Neural crest cell (in vitro differentiated cells): ENCODE results near the gene BOD1L1. TPM values are rescaled to one million over a fixed set of nuclear protein-coding genes. Genes with fewer than 3 reads are reported as not detected.

Source experiments
- DNase-seq: peaks from one replicate; pipeline ENCODE4 v3.0.0; 2021; ENCODE audit warnings: low read depth, mixed read lengths, low spot score
- H3K27ac Mint-ChIP-seq: one replicate; pipeline ENCODE4 v1.8.0; 2021; ENCODE audit warnings: mild to moderate bottlenecking, mixed read lengths; ENCODE audit not compliant: unreplicated experiment
- H3K27me3 Mint-ChIP-seq: 2 replicates; pipeline ENCODE4 v1.8.0; 2021; ENCODE audit warnings: low read depth, mild to moderate bottlenecking, mixed read lengths
- H3K36me3 Mint-ChIP-seq: 2 replicates; pipeline ENCODE4 v1.8.0; 2021; ENCODE audit warnings: low read depth, mild to moderate bottlenecking, mixed read lengths
- H3K4me1 Mint-ChIP-seq: 2 replicates; pipeline ENCODE4 v1.8.0; 2021; ENCODE audit warnings: mixed read lengths
- H3K4me3 Mint-ChIP-seq: one replicate; pipeline ENCODE4 v1.8.0; 2021; ENCODE audit warnings: mild to moderate bottlenecking, mixed read lengths
- H3K9me3 Mint-ChIP-seq: 2 replicates; pipeline ENCODE4 v1.8.0; 2021; ENCODE audit warnings: mixed read lengths
- total RNA-seq: library from RNA; stranded (reverse); gene quantifications from 2 replicates; pipeline ENCODE4 v1.2.1, GENCODE V29; 2021
- TF ChIP-seq, protein P1 (sequence below): fragments of 200-600 bp; sonication (generic); conservative IDR thresholded peaks from 2 replicates; pipeline ENCODE4 v1.5.0; 2021; ENCODE audit warnings: antibody characterized with exemption, mild to moderate bottlenecking

BOD1L1 gene
- total RNA-seq, 1 donor from 2014 or later, result 27.9 TPM

DNA sequence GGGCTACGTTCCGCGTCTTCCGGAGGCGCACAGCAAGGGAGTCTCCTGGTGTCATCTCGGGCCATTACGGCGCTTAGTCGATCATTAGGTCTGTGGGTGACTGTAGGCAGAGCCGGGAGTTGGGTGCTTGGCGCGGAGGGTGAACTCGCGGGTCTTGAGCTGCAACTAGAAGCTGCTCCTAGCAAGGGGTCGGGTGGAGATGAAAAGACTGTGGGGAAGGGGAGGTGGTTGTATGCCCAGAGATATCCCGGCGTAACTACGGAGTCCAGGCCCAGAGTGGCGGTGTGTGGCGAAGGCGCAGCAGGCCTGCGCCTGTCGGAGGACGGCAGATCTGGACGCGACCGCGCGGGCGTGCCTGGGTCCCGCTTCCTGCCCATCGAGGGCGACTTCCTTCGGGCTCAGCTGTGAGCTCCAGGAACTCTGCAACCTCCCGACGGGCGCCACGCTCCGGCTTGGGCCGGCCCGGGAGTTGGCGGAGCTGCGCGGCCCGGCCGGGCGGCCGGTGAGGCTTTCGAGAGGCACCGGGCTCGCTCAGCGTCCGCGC lies 80.5 kb downstream of the BOD1L1 start:
- H3K27me3 Mint-ChIP-seq, result peaks cover 85% of the 10 kb centered on the region
- no peaks in the 10 kb centered on the region for H3K36me3 Mint-ChIP-seq
- peaks cover 6% of the 10 kb centered on the region for H3K9me3 Mint-ChIP-seq
- TF ChIP-seq, protein P1, sequence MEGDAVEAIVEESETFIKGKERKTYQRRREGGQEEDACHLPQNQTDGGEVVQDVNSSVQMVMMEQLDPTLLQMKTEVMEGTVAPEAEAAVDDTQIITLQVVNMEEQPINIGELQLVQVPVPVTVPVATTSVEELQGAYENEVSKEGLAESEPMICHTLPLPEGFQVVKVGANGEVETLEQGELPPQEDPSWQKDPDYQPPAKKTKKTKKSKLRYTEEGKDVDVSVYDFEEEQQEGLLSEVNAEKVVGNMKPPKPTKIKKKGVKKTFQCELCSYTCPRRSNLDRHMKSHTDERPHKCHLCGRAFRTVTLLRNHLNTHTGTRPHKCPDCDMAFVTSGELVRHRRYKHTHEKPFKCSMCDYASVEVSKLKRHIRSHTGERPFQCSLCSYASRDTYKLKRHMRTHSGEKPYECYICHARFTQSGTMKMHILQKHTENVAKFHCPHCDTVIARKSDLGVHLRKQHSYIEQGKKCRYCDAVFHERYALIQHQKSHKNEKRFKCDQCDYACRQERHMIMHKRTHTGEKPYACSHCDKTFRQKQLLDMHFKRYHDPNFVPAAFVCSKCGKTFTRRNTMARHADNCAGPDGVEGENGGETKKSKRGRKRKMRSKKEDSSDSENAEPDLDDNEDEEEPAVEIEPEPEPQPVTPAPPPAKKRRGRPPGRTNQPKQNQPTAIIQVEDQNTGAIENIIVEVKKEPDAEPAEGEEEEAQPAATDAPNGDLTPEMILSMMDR, result no peak
- H3K4me3 Mint-ChIP-seq, result peak overlapping the region; percentile 91
- peak; percentile 42 for DNase-seq
- H3K4me1 Mint-ChIP-seq, result peaks cover 34% of the 10 kb centered on the region
- no peak overlapping the region for H3K27ac Mint-ChIP-seq

DNA sequence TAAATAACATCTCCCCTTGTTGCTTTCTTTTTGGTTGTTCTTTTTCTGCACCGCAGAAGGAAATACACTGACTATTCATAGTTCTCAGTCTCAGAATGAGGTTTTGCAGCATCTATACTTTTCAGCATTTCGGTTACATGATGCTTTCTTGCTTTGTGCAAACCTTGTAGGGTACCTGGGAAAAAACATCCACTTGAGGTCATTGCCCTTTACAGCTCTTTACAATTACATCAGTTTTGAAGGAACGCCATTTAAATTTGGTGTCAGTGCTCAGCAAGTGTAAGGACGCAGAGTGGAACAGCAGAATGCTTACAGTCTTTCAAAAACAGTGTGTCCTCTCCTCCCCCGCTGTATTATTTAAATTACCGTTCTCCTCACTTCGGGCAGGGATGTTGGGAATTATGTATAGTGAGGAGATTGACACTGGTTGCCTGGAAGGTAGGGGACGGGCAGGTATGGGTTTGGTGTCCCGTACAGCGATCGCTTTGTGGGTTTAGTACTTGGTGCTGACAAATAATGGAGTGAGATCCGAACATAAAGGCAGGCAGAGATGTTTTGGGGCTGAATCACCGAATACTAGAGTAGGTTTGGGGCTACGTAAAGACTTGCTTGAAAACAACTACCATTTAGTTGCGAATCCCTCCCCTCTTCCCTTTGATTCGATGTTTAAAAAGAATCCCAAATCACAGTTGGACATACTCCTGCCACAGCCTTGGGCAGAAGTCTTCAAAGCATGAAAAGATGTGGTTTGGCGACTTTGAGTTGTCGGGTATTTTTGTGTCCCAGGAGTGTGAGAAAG lies 81.2 kb downstream of the BOD1L1 start:
- Mint-ChIP-seq H3K4me3 (peak overlapping the region; percentile 91), H3K9me3 (peaks cover 3% of the 10 kb centered on the region), H3K27ac (no peak overlapping the region), H3K4me1 (peaks cover 34% of the 10 kb centered on the region), H3K27me3 (peaks cover 85% of the 10 kb centered on the region), H3K36me3 (no peaks in the 10 kb centered on the region)
- TF ChIP-seq, protein P1, result no peak
- no peak for DNase-seq

DNA sequence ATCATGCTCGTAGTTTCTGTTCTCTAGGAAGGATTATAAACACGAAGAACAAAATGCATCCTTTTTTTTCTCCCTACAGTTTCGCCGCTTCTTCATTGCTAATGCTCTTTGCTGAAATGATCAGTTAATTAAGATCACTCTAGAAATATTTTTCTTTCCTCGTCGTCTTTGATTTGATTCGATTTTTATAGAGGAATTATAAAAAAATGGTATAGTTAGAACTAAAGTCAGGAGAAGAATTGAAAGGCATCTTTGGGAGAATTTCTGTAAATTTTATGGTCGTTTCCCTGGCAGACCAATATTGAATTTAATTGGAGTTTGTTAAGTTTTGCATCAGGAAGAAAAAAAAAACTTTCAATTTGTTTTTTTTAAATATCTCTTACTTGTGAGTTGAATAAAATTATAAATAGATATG lies 82.1 kb downstream of the BOD1L1 start:
- Mint-ChIP-seq H3K27me3 (peaks cover 85% of the 10 kb centered on the region), H3K36me3 (no peaks in the 10 kb centered on the region), H3K4me3 (peak overlapping the region; percentile 97), H3K27ac (no peak overlapping the region), H3K9me3 (no peaks in the 10 kb centered on the region), H3K4me1 (peaks cover 34% of the 10 kb centered on the region)
- no peak for DNase-seq
- TF ChIP-seq, protein P1, result no peak

DNA sequence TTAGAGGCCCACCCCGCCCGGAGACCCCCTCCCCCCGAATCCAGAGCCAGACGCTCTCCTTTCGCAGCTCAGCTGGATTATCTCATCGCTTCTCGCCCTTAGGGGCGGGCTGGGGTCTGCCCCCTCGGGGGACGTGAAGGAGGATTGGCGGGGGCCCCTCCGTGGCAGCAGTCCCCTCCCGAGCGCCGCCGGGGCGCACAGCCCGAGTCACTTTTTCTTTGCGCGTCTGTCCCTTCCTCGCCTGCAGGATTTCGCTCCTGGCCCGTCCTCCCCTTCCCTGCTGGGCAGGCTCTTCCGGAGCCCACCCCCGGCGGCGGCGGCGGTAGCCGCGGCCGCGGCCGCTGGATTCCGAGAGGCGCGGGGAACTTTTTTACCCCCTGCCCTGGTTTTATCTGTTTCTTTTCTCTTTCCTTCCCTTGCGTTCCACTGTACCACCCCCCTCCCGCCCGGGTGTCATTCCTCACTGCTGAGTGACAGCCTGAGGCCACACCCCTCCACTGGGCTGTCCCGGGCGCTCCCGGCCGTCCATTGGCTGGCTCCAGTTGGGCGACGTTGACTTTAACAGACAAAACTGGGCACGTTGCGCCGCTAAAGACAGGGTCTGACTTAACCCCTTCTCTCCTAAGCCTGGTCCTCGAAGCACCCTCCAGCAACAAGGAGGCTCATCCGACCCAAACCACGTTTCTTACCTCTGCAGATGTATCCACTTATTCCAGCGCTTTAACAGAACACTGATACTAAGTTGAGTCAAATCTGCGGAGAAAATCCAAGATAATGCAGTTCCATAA lies 82.7 kb downstream of the BOD1L1 start:
- H3K4me1 Mint-ChIP-seq, result peaks cover 34% of the 10 kb centered on the region
- TF ChIP-seq, protein P1, result no peak
- peak; percentile 83 for DNase-seq
- peak overlapping the region; percentile 97 for H3K4me3 Mint-ChIP-seq
- H3K36me3 Mint-ChIP-seq, result no peaks in the 10 kb centered on the region
- peaks cover 86% of the 10 kb centered on the region for H3K27me3 Mint-ChIP-seq
- peak overlapping the region; percentile 64 for H3K27ac Mint-ChIP-seq
- no peaks in the 10 kb centered on the region for H3K9me3 Mint-ChIP-seq

DNA sequence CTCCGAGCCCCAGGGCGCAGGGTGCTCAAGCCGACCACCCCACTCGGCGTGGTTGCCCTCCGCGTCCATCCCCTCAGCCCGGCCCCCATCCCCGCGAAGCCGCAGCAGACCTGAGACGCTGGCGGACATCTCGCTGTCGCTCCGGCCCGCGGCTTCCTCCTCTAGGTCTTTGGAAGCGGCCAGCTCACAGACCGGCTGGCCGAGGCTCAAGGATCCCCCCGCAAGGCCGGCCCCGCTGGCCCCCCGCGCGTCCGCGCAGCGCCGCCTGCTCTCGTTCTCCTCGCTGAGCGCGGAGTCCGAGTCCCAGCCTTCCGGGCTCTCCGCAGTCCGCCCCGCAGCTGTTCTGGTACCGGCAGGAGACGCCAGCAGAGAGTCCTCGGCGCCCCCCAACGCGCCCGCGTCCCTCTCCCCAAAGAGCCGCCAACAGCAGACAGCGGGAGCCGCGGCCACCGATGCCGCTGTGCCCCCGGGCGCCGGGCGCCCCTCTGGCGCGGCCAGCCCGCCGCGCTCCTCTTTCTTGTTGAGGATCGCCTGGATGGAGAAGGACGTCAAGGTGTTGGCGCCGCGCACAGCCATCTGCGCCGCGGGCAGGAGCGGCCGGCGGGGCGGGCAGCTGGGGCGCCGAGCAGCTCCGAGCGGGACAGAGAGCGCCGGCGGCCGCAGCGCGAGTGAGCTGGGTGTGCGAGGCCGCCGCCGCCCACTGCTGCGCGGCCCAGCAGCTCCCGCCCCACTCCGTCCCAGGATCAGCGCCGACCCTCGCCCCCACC lies 83.5 kb downstream of the BOD1L1 start, which contains the start of gene NKX3-2:
Gene NKX3-2 (minus strand): TSS at position 670 of the 767 bp plus-strand sequence. CDS start 94 bp downstream, at position 576.
- peaks cover 86% of the 10 kb centered on the region for H3K27me3 Mint-ChIP-seq

More for the DNA sequence above, 83.5 kb downstream of the BOD1L1 start, which contains the start of gene NKX3-2:
- Mint-ChIP-seq H3K9me3 (no peaks in the 10 kb centered on the region), H3K36me3 (no peaks in the 10 kb centered on the region), H3K27ac (peak within 1 kb of the TSS; percentile 64), H3K4me3 (peak within 1 kb of the TSS; percentile 97), H3K4me1 (peaks cover 31% of the 10 kb centered on the region)
- TF ChIP-seq, protein P1, result no peak
- no peak for DNase-seq
